Left forelimb (tissue), 1 donor: Measurements from ENCODE around the gene SNORC.
"Not testable (repeated sequence)": the region's sequence is repeated elsewhere in the genome, so short reads cannot be mapped to it uniquely, and the experiment has no call there.

ENCODE experiments used
- DNase-seq: peaks from one replicate; pipeline ENCODE4 v3.0.0-alpha.2; 2018; ENCODE audit warnings: low spot score

The SNORC gene

GRCh38 chr2:232896720-232897597, 26.9 kb downstream of the SNORC start:
- peak; percentile 58 for DNase-seq

GRCh38 chr2:232897598-232898408, 27.7 kb downstream of the SNORC start:
- DNase-seq = no peak

GRCh38 chr2:232898592-232899543, 28.8 kb downstream of the SNORC start:
- DNase-seq = peak; percentile 61

GRCh38 chr2:232900811-232901735, 31.0 kb downstream of the SNORC start:
- peak; percentile 48 for DNase-seq

DNA sequence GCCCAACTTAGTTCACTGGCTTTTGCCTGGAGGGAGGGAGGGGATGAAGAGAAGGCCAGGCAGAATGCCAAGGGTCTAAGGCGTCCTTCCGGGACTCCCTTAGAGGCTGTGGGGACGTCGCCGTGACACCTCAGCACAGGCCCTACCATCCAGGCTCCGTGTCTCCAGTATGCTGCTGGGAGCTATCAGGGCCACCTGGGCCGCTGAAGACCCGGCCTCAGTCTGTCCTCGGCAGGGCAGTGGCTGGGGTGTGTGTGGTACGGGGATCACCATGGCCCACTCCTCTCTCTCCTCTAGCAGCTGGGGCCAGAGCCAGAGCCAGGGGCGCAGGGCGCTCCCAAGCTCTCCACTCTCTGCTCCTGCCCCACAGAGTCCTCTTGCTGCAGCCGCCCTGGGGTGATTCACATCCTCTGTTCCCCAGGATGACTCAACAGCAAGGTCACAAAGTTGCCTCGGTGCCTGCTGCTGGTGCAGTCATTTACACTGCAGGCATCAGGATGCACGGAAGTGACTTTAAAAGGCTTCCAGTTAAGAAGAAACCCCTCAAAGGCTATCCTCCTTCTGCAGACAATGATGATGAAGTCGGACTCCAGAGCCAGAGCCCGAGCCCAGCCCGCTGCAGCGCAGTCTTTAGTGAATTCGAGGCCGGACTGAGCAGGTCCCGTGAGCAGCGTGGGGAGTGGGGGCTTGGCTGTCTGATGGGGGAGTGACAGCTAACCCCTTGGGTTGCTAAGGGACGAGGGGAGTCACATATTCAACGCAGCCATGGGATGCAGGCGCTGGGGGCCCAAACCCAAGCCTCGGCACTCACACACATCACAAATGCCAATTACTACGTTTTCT, 31.9 kb downstream of the SNORC start:
- DNase-seq = peak; percentile 55

DNA sequence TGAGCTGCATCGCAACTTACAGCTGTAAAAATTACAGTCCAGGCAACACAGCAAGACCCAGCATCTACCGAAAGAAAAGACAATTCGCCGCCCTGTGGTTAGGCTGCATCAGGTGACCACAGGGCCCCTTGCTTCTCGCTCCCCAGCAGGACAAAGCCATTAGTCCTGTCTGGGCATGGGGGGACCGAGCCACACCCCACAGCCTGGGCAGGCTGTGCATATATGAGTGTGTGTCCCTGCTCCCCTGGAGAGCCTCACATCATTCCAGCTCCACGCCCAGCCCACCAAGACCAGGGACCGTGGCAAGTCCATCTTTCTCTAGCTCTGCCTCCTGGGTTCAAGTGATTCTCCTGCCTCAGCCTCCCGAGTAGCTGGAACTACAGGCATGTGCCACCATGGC, 33.9 kb downstream of the SNORC start:
- DNase-seq = no peak

- not testable (repeated sequence) for DNase-seq
These were observed 37.0 kb downstream of the SNORC start for GRCh38 chr2:232906867-232907717.

DNA sequence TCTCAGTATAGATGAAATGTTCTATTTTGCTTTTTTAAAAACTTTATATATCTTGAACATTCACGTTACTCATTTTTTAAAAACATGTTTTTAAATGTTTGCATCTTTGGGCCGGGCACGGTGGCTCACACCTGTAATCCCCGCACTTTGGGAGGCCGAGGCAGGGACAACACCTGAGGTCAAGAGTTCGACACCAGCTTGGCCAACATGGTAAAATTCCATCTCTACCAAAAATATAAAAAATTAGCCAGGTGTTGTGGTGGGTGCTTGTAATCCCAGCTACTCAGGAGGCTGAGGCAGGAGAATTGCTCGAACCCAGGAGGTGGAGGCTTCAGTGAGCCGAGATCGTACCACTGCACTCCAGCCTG, 37.6 kb downstream of the SNORC start:
- not testable (repeated sequence) for DNase-seq

DNA sequence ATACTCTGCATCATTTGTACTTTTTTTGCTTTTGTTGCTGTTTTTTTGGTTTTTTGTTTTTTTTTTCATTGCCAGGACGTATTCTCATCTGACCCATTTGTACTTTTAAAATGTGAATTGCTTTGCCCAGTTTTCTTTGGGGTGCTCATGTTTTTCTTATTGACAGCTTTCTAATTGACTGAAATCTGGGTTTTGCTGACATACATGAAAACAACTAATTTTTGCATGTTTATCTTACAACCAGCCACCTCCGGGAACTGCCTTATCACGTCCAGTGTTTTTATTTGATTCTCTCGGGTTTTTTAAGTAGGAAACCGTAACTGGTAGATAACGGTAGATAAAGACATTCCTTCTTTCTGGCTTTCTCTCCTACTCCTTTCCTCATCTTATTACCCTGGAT, 38.6 kb downstream of the SNORC start:
- no peak for DNase-seq

DNA sequence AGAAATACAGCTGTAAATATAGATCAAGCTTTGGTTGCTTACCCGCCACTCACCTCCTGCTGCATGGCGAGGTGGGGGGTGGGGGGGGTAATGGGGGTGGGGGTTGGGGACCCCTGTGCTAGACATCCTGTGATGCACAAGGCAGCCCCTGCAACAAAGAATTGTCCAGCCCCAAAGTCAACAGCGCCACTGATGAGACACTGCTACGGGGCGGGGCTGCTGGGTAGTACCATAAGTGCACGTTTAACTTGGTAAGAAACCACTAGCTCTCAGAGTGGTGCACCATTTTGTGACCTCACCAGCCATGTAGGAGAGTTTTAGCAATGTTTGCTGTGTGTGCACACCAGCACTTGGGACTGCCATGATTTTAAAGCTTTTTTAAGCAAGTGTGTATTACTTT, 40.3 kb downstream of the SNORC start:
- no peak for DNase-seq

DNA sequence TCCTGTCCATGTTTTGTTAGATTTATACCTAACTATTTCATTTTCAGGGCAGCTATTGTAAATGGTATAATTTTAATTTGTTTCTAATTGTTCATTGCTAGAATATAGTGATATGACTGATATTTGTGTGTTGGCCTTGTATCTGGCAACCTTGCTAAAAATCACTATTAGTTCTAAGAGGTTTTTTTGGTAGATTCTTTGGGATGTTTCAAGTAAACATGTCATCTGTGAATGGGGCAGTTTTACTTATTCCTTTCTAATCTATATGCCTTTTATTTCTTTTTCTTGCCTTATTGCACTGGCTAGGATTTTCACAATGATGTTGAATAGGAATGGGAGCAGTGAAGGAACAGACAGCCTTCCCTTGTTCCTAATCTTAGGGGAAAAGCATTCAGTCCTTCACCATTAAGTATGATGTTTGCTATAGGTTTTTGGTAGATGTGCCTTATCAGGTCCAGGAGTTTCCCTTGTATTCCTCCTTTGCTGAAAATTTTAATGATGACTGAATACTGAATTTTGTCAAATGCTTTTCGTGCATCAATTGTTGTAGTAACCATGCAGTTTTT, 41.7 kb downstream of the SNORC start:
- no peak for DNase-seq

- DNase-seq = no peak
These were observed 43.8 kb downstream of the SNORC start for GRCh38 chr2:232913903-232914302.

DNA sequence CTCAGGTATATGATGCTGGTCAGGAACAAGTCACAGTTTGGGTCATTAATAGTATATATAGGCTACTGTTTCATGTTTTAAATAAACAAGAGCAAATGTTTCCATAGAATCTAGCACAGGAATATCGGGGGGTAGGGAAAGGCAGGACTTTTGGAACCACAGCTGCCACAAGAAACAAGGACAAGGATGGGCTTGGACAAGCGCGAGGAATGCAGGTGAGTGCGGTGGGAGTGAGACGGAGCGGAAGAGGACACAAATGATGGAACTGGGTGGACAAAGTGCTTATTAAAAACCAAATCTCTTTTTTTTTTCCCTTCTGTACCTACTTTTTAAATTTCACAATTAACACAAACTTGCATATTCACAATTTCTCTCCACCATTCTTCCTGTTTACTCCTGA, 49.1 kb downstream of the SNORC start:
- no peak for DNase-seq

DNA sequence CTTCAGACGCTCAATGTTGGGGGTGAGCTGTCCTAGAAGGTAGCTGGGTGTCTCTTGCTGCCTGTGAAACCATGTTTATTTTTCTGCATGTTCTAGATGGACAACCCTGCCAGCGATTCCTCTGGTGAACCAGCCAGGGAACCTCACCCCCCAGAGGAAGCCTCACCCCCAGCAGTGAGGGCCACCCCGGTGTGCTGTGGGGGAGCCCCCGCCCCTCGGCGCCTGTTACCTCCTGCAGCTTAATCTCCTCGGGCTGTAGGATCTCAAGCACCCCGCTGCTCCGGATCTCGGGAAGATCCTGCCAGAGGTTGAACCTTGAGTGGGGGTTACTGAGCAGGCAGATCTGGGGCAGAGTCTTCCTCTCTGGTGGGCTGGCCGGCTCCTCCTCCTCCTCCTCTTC, 50.0 kb downstream of the SNORC start:
- DNase-seq = no peak

- DNase-seq = no peak
These were observed 50.7 kb downstream of the SNORC start for GRCh38 chr2:232920760-232921159.

DNA sequence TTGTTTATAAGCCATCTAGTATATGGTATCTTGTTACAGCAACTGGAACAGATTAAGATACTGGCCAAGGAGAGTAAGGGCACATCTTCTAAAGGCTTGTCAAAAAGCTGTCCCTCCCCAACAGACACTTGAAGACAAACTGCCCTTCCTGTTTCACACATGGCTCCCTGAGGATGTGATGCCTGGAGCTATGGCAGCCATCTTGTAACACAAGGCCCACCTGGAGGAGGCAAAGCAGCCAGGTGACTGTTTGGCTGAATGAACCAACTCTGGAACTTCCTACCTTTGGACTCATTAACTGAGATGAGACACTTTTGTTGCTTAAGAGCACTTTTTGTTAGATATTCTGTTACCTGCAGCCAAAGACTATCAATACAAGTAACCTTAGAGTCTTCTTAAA, 54.4 kb downstream of the SNORC start:
- no peak for DNase-seq

DNA sequence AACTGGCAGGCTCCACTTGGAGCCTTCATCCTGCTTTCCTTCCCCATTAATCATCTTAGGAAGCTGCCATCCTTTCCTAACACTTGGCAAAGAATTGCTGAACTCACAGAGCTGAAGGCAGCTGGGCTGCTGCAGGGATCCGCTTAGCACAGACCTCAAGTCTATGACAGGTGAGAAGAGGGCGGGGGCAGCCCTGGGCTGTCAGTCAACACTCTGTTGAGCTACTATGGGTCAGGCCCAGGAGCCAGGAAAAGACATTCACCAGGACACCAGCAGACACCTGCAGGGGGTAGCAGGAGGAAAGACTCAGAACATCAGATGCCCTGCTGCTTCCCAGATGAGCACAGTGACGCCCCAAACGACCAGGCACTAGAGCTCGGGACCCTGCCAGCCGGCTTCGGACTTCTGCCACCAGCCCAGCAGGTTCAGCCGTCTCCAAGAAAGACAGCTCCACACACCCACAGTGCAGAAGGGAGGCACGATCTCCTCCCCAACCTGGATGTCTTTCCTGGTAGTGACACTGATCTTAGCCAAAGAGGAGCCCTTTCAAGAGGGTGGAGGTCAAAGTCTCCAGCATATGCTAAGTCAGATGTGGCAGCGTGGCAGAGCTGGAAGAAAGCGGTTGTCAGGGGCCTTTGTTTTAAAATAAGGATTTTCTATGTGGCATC, 55.2 kb downstream of the SNORC start:
- DNase-seq = no peak

GRCh38 chr2:232925821-232926156, 55.7 kb downstream of the SNORC start:
- no peak for DNase-seq
